Epithelial cell of esophagus (primary cell): ENCODE data around the gene CNDP1.

Experiments
- DNase-seq: peaks from one replicate; pipeline ENCODE4 v3.0.0; 2010; ENCODE audit warnings: low read depth
- H3K4me3 ChIP-seq: 2 replicates; pipeline ENCODE4 v1.5.1; 2011; ENCODE audit warnings: mild to moderate bottlenecking, low read length, control low read depth
- TF ChIP-seq, protein P1 (sequence below): IDR thresholded peaks from 2 replicates; pipeline ENCODE4 v1.5.1; 2011; ENCODE audit warnings: low read depth, mild to moderate bottlenecking, low read length, control low read depth, inconsistent platforms; ENCODE audit not compliant: insufficient read depth; ENCODE audit errors: missing control alignments

Gene CNDP1

DNA sequence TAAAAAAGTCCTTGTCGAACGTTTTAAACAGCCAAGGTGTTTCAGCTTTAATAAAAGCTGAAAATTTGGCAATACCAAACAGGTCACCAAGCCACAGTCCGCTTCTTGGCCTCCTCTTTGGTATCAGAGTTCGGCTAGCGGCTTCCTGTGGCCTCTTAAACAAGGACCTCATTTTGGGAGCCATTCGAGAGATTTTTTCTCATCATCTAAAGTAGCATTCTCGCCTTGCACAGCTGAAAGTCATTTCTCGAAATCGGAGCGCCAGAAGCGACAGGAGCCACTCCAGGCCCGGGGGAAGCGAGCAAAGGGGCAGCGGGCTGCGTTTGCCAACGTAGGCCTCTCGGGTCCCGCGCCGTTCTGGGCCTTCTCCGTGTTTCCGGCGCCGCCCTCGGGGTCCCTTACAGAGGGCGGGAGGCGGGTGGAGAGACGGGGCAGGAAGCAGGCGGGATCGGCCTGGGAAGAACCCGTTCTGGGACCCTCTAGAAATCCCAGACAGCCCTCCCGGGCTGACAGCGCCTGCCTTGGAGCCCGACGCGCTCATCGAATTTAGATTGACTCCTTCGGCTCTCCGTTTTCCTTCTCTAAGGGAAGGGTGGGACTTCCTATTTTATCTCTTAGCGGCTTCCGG, 62.8 kb downstream of the CNDP1 start:
- H3K4me3 ChIP-seq: peak overlapping the region; percentile 83
- TF ChIP-seq, protein P1, sequence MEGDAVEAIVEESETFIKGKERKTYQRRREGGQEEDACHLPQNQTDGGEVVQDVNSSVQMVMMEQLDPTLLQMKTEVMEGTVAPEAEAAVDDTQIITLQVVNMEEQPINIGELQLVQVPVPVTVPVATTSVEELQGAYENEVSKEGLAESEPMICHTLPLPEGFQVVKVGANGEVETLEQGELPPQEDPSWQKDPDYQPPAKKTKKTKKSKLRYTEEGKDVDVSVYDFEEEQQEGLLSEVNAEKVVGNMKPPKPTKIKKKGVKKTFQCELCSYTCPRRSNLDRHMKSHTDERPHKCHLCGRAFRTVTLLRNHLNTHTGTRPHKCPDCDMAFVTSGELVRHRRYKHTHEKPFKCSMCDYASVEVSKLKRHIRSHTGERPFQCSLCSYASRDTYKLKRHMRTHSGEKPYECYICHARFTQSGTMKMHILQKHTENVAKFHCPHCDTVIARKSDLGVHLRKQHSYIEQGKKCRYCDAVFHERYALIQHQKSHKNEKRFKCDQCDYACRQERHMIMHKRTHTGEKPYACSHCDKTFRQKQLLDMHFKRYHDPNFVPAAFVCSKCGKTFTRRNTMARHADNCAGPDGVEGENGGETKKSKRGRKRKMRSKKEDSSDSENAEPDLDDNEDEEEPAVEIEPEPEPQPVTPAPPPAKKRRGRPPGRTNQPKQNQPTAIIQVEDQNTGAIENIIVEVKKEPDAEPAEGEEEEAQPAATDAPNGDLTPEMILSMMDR: no peak
- DNase-seq: no peak

DNA sequence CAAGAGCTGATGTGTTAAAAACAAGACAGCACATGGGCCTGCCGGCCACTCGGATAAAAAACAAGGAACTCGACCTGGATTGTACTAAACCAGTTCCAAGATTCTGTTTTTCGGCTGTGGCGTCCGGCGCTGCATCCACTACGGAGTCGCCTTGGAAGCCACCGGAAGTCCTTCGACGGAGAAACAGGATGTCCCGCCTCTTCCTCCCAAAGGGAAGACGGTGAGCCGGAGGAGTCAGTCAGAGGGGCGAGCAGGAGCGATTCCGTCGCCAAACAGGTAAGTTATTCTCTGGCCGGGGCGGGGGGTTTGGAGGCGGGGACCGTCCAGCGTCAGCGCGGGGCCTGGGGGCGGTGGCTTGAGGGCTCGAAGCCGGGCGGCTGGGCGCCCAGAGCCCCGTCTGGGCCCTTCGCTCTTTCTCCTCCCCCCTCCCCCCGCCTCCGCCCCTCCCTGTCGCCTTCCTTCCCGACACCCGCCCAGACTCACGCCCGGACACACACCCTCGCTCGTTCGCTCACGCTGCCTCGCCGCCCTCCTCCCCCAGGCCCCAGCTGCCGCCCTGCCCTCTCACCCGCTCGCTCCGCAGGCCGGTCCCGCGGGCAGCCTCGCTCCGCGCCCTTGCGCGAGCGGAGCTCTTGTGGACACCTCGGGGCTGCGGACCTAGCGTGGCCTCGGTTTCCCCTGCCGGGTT, 63.5 kb downstream of the CNDP1 start, which contains the start of gene ZNF407:
TSS of gene ZNF407 (plus strand) at position 209 of the 688 bp plus-strand sequence. CDS start 33,150 bp downstream, outside the sequence.
- peak within 1 kb of the TSS; percentile 83 for H3K4me3 ChIP-seq
- TF ChIP-seq, protein P1: no peak
- peak; percentile 91 for DNase-seq

DNA sequence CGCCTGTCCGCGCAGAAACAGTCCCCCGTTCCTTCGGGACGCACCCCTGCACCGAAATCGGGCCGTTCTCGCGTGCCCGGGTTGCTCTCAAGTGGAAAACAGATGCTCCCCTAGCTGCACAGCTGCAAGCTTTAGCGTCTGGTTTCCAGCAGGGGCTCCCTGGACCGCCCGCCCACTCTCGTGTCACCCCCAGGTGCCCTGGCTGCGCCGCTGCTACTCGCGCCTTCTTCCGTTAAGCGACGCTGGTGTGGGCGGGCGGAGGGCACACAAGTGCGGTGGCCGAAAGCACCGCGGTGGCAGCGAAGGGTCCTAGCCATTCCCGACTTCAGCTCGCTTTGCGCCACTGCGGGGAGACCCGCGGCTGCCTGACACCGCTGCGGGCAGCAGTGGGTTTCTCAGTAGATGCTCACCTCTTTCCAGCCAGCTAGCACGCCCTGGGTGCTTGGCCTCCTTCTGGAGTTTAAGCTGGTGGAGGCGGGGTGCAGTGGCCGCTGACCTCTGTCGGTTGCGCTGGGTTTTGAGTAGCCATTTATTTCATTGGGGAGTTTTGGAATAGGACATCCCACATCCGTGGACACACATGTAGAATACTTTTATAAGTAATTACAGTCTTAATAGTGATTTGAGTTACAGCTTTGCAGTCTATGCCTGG, 64.2 kb downstream of the CNDP1 start:
- DNase-seq: peak; percentile 32
- TF ChIP-seq, protein P1: no peak
- peak overlapping the region; percentile 83 for H3K4me3 ChIP-seq

DNA sequence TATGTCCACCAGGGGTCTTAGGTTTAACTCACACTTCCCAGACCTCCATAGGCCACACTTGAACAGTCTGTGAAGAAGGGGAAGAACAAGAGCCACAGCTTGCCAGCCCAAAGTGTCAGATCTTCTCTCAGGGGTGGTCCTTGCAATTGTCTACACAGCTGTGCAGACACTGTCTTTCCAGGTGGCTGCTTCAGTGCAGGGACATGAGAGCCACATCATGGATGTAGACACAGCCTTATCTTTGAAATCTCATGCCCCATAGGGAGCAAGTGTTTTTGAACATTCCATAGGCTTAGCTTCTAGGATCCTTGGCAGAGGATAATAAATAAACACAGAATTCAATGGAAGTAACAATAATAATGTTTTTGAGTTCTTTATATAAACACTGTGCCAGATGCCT, 70.1 kb downstream of the CNDP1 start:
- DNase-seq: no peak
- TF ChIP-seq, protein P1: no peak
- H3K4me3 ChIP-seq: no peak overlapping the region

DNA sequence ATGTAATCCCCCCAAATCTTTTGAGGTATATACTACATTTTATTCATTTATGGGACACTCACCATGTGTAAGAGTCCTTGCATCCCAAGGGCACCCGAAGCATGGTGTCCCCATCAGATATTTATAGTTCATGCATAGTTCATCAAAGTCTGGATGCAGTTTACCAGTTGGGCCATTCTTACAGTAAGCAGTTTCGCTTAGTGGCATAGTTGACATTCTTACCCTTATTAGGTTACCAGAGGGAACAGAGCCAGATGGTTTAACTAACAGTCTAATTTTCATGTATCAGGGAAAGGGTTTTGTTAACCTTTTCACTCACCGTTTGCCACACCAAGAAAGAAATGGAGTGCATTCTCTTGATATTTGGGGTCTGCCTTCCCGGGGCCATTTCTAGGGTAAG, 70.5 kb downstream of the CNDP1 start:
- TF ChIP-seq, protein P1: no peak
- no peak overlapping the region for H3K4me3 ChIP-seq
- DNase-seq: no peak

DNA sequence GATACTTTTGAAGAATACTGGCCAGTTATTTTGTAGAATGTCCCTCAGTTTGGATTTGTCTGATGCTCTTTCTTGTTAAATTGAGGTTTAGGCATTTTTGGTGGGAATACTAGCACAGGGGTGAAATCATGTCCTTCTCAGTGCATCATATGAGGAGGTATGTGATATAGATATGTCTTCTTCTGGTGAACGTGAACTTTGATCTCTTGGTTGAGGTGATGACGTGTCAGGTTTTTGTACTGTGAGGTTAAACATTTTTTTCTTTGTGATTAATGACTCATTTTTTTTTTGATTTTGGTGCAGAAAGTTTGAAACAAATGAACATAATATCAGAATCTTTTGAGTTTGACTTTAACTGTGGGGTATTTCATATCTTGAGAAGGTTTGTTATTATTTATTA, 74.4 kb downstream of the CNDP1 start:
- DNase-seq: no peak
- H3K4me3 ChIP-seq: no peak overlapping the region
- TF ChIP-seq, protein P1: no peak
